Superior temporal gyrus (tissue), 1 donor: ENCODE measurements around the gene NTSR2.
"Not testable (repeated sequence)": the region's sequence is repeated elsewhere in the genome, so short reads cannot be mapped to it uniquely, and the experiment has no call there.

ENCODE experiments used
- DNase-seq: peaks from one replicate; pipeline ENCODE4 v3.0.0-alpha.2; 2016; ENCODE audit errors: extremely low spot score

Gene NTSR2

DNA sequence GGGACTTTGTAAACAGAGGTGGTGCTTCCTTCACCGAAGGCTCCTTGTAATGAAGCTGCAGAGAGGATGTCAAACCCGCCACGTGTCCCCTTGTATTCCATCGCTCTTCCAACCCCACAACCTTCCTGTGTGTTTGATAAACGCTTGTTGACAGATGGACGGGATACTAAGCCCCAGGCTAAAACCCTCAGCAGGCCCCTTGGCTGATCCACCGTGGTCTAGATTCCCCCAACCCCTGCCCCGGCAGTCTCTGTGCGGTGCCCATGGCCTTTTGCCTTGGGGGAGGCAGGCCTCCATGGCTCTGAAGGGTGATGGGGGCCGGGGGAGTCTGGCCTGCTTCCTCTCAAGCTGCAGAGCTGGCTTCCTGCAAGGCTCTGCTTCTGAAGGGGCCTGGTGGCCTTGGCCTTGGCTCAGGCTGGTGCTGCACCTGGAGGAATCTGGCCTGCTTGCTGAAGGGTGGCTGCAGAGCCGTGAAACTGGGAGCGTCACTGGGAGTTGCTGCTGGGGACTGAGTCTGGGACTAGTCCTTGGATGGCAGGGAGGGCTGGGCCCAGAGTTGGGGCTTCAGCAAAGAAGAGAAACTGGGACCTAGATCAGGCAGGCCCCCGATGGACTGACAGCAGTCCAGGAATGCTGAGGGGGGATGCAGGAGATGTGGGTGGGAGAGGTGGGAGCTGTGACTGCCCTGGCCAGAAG lies 9.6 kb upstream of the NTSR2 start:
- DNase-seq: no peak

DNA sequence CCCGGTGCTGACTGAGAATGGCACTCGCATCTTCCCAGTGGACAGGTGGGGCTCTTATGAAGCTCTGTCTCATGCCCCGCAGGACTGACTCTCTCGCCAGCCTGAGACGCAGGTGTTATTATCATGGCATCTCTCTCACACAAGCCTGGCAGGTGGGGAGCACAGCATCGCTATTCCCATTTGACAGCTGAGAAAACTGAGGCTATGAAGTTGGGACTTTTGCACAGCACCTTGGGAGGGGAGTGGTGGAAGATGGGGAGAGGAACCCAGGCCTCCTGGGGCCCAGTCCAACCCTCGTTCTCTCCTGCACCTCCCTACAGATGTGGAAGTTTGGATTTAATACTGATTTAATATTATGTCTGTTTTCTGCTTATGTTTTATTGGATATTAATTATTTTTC lies 9.0 kb upstream of the NTSR2 start:
- no peak for DNase-seq

DNA sequence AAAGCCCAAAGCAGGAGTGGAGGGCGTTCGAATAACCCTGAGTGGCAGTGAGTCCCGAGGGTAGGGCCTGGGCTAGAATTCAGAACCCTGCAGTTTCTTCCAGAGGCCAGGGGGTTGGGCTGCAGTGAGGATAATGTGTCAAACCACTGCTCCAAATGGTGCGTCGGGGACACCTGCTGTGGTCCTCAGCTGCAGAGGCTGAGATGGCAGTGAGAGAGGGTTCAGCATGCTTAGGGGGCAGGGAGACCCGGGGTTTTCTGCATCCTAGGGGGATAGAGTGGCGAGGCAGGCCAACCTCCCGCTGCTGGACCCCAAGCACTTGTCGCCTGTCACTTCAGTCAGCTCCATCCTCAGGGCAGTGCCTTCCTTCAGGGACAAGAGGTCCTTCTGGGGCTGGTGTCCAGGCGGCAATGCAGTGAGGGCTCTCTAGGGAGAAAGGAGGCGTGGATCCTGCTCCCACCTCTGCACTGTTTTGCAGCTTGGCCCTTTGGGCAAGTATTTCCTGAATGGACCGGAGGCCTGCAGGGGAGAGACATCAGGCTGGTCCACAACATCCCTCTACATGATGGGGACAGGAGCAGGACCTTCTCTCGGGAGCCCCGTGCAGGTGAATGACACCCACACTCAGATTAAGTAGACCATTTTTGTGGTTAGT lies 8.4 kb upstream of the NTSR2 start:
- DNase-seq: no peak

DNA sequence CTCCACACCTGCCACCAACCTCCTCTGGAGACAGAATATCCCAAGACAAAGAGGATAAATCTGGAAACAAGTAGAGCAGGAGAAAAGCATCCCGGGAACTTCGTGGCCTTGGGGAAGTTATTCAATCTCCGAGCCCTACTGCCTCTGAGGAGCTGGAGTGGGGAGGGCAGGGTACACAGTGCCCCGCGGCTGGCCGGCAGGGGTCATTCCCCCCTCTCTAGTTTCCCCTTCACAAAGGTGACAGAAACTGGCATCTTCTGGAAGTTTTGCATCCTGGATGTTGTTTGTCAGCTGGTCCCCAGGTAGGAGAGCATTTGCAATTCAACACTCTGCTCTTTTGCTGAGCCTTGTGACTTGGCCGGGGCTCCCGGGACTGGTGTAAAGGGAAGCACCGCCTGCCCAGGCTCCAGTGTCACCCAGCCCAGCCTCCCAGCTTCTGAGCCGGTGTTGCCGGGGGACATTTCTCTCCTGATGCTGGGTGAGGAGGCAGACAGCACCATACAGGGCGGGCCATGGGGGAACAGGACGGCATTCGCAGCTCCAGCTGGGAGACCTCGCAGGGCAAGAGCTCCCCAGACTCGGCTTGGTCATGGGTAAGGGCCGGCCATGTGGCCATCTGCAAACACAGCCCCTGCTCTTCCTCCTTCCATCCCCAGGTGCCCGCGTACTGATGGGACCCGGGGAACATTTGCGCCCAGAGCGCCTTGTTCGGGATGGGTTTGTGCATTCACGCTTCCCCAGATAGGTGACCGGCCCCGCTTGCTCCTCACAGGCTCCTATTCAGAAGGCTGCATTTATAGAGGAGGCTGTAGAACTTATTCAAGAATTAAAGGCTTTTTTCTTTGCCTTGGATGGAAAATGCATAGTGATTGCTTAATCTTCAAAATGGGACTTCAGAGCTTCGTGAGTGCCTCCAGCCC lies 7.4 kb upstream of the NTSR2 start:
- DNase-seq: no peak

DNA sequence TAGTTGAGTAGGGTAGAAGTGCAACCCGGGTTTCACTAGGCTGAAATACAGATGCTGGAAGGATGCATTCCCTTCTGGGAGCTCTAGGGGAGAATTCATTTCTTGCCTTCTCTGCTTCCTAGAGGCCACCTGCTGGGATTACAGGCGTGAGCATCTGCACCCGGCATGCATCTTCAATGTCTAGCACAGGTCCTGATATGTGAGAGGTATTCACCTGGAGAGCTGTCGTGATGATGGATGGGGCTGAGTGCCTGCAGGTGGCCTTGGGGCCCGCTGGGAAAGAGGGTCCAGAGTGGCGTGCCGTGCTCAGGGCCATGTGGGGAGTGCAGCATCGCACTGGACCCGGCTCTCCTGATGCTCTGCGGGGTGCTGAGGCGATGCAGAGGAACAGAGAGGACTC lies 6.6 kb upstream of the NTSR2 start:
- DNase-seq: no peak

DNA sequence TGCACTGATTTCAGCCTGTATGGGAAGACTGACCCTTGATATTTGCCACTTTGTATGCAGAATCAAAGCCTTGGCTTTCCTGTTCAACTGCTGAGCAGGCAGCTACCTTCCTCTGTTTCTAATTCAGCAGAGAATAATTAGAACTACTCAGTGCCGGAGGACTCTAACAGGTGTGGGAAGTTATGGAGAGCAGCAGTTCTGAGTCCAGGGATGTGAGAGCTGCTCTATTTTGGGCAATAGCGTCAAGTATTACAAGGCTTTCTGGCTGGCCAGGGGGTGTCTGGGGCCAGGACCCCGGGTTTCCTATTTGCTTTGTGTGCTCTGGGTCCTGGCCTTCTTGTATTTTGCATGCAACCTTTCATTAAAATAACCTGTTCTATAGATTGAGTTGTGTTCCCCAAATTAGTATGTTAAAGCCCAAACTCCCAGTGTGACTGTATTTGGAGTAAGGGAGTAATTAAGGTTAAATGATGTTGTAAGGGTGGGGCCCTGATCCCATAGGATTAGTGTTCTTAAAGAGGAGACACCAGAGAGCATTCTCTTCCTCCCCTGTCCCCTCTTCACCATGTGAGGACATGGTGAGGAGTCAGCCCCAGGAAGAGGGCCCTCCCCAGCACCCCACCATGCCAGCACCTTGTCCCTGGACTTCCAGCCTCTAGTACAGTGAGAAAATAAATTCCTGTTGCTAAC lies 5.6 kb upstream of the NTSR2 start:
- DNase-seq: no peak

DNA sequence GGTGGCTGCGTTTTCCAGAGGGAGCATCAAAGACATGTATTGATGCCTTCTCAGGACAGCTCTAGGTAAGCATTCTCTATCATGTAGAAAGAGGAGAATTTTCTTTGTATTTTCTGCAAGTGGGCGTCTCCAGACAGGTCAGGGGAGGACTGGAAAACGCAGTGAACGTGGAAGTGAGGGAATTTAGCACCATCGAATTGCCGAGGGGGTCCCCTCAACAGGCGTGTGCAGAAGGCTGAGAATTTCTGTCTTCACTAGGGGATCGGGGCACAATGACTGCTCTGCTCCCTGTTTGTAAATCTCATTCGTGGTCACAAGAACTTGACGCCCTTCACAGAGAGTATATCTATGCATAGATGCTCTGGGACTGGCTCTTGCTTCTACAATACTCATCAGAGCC lies 5.0 kb upstream of the NTSR2 start:
- no peak for DNase-seq

DNA sequence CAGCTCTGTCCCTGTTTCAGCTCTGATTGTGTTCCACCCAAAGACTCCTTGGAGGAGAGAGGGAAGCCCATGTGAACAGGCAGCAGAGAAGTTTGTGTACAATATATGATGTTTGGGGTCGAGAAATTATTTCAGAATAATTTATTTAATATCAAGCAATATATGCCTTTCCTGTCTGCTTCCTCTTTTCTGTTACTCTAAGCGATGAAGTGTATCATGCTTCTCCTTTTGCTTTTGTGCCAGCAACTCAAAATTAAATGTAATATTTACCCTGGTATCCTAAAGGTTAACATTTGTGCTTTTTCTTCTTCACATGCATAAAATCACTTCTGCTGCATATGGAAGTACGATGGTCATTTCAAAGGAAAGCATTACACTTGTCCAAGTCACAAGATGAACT lies 2.4 kb upstream of the NTSR2 start:
- DNase-seq: no peak

DNA sequence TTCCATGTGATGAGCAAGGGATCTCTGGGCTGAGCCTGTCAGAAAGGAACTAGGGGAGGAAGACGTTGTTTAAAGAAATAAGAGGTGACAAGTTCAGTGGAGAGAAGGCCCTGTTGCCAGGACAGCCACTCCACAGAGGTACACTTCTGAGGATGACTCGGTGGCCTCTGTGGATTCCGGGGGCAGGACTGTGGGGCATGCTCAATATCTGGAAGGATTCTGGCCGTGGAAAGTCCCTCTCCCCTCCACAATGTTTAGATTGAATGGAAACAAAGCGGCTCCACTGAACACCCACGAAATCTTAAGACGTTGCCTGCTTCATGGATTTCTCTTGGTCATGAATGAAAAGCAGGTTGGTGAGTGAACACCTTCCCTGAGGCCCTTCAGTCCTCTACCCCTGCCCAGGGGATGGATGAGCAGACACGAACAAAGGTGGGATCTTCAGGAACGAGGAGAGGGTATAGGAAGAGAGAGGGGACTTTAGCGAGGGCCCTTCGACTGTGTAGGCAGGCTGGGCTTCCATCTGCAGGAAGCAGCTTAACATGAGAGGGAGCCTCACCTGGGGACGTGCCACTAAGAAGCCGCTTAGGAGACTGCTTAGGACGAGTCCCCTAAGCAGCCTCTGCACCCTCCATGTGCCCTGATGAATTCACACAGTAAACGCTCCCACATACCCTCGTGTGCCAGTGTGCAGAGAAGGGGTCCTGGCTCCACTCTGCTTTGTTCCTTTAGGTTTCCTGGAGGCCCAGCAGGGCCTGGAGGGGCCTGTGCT lies 1.9 kb downstream of the NTSR2 start:
- DNase-seq: no peak

DNA sequence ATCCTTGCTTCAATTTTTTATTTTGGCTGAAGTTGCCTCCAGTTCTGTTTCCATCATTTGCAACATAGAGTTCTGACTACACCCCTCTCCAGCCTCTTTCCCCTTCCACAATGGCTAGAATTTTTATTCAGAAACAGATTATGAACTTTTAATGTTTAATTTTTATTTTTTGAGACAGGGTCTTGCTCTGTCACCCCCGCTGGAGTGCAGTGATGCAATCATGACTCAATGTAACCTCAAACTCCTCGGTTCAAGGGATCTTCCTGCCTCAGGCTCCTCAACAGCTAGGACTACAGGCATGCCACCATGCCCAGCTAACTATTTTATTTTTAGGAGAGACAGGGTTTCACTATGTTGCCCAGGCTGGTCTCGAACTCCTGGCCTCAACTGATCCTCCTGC lies 2.8 kb downstream of the NTSR2 start:
- DNase-seq: no peak

DNA sequence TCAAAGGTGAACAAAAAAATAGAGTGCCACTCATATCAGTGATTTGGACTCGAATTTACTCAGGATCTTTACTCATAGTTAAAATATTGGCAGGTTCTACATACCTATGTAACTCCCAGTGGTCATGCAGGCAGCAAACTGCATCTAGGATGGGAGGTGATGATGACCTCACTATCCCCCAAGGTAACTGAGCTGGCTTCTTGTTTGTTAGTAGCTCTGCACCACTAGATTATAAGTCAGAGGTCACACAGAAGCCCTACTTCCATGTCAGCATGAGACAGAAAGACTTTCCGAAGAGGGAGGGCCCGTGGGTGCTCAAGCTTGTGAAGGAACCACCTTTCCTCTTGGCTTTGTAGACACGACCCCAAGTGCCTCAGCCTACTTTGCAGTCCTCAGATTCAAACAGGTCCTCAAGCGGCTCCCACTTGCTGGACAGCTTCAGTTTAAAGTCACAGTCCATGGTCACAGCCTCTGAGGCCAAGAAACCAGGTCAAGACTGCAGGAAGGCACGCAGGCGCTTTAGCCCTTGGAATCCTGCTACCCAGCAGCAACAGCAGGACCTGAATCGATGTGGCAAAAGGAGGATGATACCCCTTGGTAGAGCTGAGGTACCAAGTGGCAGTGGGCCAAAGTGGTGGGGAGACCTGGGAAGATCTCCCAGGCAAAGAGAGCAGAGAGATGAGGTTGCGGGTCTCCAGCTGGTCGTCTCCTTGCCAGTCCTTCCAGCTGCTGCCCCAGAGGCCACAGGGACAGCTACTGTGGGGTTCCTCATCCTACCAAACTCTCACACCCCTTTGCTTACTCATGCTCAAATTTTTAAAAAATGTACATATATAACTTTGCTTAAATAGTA lies 4.3 kb downstream of the NTSR2 start:
- no peak for DNase-seq

DNA sequence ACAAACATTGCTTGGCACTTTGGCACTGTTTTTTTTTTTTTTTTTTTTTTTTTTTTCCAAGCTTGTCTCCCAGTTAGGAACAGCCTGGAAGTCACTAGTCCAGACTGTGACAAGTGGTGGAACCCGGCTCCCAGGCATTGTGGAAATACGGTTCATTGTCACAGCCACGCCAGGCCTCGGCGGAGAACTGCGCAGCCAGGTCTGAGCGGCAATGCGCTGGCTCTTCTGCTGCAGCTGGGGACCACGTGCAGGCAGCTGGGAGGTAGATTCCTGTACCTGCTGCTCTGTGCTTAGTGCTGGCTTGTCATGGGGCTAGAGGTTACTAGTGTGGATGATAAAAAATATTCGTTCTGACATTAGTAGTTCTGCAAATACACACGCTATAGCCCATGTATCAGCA lies 5.0 kb downstream of the NTSR2 start:
- DNase-seq: no peak

DNA sequence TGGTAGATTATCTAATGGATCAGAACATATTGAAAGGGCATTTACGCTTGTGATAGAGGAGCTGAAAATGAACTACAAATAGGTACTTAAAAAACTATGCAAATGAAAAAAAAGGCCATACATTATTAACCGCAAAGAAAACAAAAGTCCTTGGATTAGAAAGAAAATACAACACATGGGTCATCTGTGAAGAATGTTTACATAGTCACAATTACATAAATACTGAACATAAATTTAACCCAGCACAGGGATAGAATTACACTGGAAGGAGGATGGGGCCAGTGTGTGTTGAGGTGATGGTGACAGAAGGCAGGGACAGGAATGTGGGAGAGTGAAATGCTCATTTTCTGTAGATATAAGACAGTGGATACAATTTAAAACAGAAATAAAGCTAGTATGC lies 6.6 kb downstream of the NTSR2 start:
- DNase-seq: no peak

DNA sequence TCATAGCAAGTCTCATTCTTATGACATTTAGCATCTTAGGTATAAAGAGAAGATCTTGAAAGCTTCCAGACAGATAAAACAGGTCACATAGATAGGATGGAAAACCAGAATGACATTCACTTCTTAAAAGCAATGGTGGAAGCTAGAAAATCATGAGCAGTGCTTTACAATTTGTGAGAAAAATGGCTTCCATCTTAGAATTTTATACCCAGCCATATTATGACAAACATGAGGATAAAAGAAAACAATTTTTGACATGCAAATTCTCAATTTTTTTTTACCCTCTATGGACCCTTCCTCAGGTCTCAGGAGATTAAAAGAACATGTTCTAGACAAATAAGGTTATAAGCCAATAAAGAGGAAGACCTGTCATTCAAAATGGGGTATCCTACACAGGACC lies 7.1 kb downstream of the NTSR2 start:
- DNase-seq: no peak

DNA sequence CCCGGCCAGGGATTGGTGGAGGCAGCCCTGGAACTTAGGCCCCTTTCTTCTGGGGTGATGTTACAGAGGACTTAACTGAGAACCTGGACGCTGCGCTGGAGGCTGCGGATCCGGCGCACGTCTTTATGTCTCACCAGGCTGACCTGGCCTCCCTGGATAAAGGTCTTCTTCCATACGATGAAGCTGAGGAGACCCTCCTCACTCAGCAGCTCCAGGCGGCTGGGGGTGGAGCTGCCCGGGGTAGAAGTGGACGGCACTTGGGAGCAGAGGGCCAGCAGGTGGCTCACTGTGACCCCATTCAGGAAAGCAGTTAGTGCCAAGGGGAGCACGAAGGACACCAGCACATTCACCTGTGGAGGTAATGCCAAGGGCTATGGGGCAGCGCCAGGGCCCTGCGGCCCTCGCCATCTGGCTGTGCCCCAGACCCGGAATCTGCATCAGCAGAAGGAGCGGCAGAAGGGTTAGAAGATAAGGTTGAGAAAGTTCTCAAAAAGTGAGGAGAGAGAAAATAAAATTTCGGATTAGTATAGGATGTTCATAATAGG lies 8.0 kb downstream of the NTSR2 start:
- DNase-seq: no peak

DNA sequence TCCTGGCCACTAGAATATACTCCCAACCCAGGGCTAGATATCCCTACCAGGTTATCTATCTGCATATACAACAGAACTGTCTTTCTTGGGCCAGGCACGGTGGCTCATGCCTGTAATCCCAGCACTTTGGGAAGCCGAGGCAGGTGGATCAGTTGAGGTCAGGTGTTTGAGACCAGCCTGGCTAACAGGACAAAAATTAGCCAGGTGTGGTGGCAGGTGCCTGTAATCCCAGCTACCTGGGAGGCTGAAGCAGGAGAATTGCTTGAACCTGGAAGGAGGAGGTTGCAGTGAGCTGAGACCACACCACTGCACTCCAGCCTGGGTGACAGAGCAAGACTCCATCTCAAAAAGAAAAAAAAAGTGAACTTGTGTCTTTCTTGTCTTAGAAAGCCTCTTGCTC lies 9.6 kb downstream of the NTSR2 start:
- not testable (repeated sequence) for DNase-seq

DNA sequence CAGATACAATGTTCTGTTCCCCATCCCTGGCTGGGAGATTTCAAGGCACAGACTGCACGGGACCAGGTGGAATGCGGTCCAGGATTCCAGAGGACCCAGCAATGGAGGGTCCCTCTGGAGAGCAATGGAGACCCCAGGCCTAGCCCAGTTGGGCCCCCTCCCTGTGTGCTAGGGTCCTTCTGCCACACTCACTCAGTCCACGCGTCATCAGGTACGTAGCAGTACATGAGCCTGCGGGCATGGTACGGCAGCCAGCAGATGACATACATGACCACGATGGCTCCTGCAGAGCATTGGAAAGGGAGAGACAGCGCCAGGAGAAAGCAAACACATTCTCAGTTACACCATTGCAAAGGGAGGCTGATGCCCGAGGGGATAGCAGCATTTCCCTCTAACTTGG lies 10.1 kb downstream of the NTSR2 start:
- no peak for DNase-seq

DNA sequence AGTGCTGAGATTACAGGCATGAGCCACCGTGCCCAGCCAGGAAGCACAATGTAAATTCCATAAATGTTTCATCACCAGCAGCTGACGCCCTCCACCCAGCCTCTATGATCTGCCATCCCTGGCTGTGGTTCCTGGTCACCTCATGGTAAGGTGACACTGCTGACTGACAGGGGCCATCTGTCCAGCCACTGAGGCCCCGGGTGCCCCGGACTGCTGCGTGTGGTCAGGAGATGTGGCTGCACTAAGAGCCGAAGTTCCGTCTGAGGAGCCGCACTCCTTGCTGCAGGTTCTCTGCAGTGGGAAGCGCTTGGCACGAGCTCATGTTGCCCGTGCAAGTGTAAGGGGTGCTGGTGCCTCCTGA lies 10.9 kb downstream of the NTSR2 start:
- DNase-seq: no peak

DNA sequence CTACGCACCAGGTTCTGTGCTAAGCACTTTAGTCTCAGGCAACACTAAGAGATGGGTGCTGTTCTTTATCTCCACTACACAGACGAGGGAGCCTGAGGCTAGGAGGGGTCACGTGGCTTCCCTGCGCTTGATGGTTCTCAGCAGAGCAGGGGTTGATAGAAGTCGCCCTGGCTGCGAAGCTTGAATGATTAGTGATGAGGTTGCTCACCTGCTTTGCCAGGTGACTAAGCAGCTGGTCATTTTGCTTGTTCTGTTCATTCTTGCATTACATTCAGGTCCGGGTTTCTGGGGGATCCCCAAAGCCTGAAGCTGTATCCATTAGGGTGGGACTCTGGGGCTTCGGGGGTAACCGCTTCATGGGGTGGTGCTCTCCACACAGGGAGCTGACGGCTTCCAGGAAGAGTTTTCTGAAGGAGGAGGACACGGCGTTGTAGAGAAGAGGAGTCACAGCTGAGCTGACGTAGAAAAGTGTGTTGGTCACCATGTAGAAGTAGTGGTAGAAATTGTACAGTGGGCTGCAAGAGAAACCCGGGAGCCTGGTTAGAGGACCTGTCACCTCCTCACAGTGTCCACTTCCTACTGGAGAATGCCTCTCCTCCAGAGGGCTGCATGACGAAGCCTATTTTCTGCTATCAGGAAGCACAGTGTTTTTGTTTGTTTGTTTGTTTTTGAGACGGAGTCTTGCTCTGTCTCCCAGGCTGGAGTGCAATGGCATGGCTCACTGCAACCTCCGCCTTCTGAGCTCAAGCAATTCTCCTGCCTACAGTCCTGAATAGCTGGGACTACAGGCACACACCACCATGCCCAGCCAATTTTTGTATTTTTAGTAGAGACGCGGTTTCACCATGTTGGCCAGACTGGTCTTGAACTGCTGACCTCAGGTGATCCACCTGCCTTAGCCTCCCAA lies 11.5 kb downstream of the NTSR2 start:
- DNase-seq: no peak
